ENCODE data around the gene KLHL22. TPM values are rescaled to one million over a fixed set of nuclear protein-coding genes. Genes with fewer than 3 reads are reported as not detected.

The KLHL22 gene
- total and polyA plus RNA-seq, 5 donors, result 17.9 to 25.8 (median 20.5) TPM

DNA sequence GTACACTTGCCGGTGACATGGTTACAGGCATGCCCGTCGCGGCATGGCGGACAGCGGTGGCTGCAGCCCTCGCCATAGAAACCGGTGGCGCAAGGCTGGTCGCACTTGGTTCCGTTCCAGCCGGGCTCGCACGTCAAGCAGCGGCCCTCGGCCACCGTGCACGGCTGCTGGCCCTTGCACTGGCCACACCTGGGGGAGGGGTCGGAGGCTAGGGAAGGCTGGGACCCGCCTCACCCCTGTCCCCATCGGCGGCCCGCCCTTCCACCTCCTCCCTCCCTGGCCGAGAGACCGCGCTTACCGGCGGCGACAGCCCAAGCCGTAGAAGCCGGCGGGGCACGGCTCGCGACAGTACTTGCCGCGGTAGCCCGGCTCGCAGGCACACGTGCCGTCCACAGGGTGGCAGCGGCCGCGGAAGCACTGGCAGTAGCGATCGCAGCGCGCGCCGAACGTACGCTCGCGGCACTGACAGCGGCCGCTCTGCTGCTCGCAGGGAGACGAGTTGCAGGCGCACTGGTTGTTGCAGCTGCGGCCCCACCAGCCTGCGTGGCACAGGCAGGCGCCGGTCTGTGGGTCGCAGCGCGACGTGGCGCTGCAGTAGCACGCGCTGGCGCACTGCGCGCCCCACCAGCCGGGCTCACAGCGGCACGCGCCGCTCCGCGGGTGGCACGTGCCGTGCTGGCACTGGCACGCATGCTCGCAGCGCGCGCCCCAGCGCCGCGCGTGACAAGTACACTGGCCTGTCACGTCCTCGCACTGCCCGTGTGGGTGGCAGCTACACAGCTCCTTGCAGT, 64.7 kb downstream of the KLHL22 start:
- H3K4me1 ChIP-seq (ENCODE audit: control insufficient read depth, insufficient read depth, low read length), result no peaks in the 10 kb centered on the region
- WGBS, result 53% methylated on average over 94 of the region's 94 CpGs
- H3K4me3 ChIP-seq (ENCODE audit: low read length), result no peak overlapping the region
- no peaks in the 10 kb centered on the region for H3K27me3 ChIP-seq (ENCODE audit: control insufficient read depth, insufficient read depth)
- intact Hi-C loops (cut with DNase I), result loop anchor here in 1 of 4 donors (10.0 kb wide), 1 partner anchor 64 kb away; the partner anchor contains the start of gene KLHL22
- no peak overlapping the region for H3K27ac ChIP-seq (ENCODE audit: low read length)
- ATAC-seq, result peak; percentile 17 to 29
- peak in 1 of 3 donors; percentile 74 for DNase-seq
- H3K9me3 ChIP-seq (ENCODE audit: control insufficient read depth, low read length), result no peaks in the 10 kb centered on the region

- 71% methylated on average over 37 of the region's 37 CpGs for WGBS
- no peak overlapping the region for H3K27ac ChIP-seq (ENCODE audit: low read length)
- H3K27me3 ChIP-seq (ENCODE audit: control insufficient read depth, insufficient read depth), result no peaks in the 10 kb centered on the region
- intact Hi-C loops (cut with DNase I), result loop anchor here in 1 of 4 donors (10.0 kb wide), 1 partner anchor 65 kb away; the partner anchor contains the start of gene KLHL22
- H3K9me3 ChIP-seq (ENCODE audit: control insufficient read depth, low read length), result no peaks in the 10 kb centered on the region
- no peaks in the 10 kb centered on the region for H3K4me1 ChIP-seq (ENCODE audit: control insufficient read depth, insufficient read depth, low read length)
- ATAC-seq, result no peak
- no peak for DNase-seq
- no peak overlapping the region for H3K4me3 ChIP-seq (ENCODE audit: low read length)
These were observed 65.4 kb downstream of the KLHL22 start for GRCh38 chr22:20430101-20430719.

DNA sequence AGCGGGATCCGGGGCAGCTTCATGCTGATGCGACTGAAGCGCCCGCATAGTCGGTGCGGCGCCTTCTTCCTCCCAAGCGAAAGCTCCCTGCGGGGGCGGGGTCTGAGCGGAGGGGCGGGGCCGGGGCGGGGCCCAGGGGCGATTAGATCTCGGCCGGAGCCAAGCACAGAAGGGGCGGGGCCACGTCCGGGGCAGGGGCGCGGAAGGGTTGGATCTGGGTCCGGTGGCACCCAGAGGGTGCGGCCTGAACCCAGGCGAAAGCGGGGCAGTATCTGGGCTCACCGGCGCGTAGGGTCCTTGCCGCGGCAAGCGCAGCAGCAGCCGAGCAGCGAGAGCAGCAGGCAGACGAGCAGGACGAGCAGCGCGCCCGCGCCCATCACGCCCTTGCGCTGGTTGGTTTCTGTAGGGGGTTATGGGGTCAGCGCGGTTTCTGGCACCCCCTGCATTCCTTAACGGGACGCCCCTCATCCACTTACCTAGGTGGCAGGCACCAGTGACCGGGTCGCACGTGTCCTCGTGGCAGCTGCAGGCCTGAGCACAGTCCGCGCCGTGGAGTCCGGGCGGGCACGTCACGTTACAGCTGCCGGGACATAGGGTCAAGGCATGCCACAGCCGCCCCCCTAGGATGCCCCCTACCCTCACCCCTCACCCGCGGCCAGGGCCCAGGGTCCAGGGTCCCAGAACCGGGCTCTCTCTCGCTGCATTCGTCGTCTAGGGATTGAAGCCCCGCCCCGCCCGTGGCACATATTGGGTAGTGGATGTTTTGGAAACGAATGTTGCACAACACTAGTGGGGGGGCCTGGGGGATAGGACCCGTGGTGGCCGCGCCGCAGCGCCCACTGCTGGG, 66.1 kb downstream of the KLHL22 start:
- no peaks in the 10 kb centered on the region for H3K27me3 ChIP-seq (ENCODE audit: control insufficient read depth, insufficient read depth)
- H3K4me3 ChIP-seq (ENCODE audit: low read length), result no peak overlapping the region
- H3K4me1 ChIP-seq (ENCODE audit: control insufficient read depth, insufficient read depth, low read length), result no peaks in the 10 kb centered on the region
- no peaks in the 10 kb centered on the region for H3K9me3 ChIP-seq (ENCODE audit: control insufficient read depth, low read length)
- DNase-seq (peak in 2 of 3 donors; percentile 85 to 86), ATAC-seq (peak in 1 of 2 donors; percentile 40)
- intact Hi-C loops (cut with DNase I), result loop anchor here in 1 of 4 donors (10.0 kb wide), 1 partner anchor 65 kb away; the partner anchor contains the start of gene KLHL22
- WGBS, result 61% methylated on average over 75 of the region's 75 CpGs
- no peak overlapping the region for H3K27ac ChIP-seq (ENCODE audit: low read length)

DNA sequence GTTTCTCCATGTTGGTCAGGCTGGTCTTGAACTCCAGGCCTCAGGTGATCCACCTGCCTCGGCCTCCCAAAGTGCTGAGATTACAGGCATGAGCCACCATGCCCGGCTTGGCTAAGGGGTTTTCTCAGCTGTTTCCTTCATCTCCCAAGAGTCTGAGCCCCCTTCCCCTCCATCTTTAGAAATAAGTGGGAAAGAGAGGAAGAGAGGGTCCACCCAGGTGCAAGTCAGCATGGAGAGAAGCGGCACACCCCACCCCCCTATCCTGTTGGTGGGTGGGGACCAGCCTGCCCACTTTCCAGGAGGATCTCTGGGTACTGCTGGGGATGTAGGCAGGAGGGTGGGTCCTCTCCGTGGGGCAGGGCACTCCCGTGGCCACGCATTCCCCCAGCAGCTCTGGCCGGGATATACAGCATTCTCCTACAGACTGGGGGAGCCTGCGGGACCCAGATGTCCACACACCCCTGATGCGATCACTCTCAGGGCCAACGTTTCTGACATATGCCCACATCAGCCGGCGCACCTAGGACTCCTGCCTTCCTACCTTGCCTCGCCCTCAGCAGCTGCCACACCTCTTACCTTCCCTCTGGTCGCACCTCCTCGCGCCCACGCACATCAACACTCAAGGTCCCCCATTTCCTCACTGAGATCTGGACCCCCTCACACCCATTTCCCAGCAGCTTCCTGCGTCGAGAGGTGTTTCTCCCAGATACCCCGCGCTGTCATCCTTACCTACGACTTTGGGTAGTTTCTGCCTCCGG, 66.9 kb downstream of the KLHL22 start:
- DNase-seq, result no peak
- Histone ChIP-seq H3K27ac (ENCODE audit: low read length) (no peak overlapping the region), H3K4me1 (ENCODE audit: control insufficient read depth, insufficient read depth, low read length) (peaks cover 1% of the 10 kb centered on the region), H3K4me3 (ENCODE audit: low read length) (no peak overlapping the region), H3K27me3 (ENCODE audit: control insufficient read depth, insufficient read depth) (no peaks in the 10 kb centered on the region), H3K9me3 (ENCODE audit: control insufficient read depth, low read length) (no peaks in the 10 kb centered on the region)
- intact Hi-C loops (cut with DNase I), result no loop called here
- ATAC-seq, result no peak
- WGBS, result 86% methylated on average over 23 of the region's 23 CpGs

- Histone ChIP-seq H3K27ac (ENCODE audit: low read length) (no peak overlapping the region), H3K4me3 (ENCODE audit: low read length) (no peak overlapping the region), H3K27me3 (ENCODE audit: control insufficient read depth, insufficient read depth) (no peaks in the 10 kb centered on the region), H3K4me1 (ENCODE audit: control insufficient read depth, insufficient read depth, low read length) (peaks cover 7% of the 10 kb centered on the region), H3K9me3 (ENCODE audit: control insufficient read depth, low read length) (no peaks in the 10 kb centered on the region)
- intact Hi-C loops (cut with DNase I), result no loop called here
- ATAC-seq, result no peak
- peak in 1 of 3 donors; percentile 23 for DNase-seq
- WGBS, result 98% methylated on average over 4 of the region's 4 CpGs
These were observed 67.6 kb downstream of the KLHL22 start for GRCh38 chr22:20427945-20428417.

DNA sequence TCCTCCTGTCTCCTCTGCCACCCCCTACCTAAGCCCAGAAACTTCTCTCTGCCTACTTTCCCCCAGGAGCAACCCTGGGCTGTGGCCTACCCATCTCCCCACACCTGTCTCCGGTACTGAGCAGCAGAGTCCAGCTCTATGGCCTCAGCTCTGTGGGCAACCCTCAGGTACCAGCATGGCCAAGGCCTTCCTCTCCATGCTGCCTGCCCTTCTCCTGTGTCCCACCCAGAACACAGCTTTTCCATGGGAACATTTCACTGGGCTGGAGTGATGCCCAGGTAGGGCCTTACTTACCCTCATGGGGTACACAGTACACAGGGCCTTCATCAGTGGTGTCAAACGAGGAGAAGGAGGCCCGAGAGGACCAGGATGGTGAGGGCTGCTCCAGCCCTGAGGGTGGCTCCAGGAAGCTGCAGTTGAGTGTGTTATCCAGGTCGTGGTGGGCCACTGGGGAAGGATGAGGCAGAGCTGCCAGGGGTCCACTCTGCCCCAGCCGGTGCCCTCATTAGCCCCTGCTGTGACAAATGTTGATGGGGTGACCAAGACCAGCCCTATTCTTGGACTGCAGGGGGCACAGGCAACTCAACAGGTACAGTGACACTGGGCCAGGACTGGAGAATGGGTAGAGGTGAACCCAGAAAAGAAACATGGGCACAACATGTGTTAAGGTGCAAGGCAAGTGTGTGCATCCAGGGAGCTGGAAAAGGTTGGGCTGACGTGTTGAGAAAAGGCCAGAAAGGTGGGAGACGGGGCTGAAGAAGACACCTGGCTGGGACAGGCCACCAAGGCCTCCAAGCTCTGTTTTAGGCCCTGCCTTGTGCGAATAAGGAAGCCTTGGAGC, 68.3 kb downstream of the KLHL22 start:
- Histone ChIP-seq H3K9me3 (ENCODE audit: control insufficient read depth, low read length) (no peaks in the 10 kb centered on the region), H3K27ac (ENCODE audit: low read length) (no peak overlapping the region), H3K27me3 (ENCODE audit: control insufficient read depth, insufficient read depth) (no peaks in the 10 kb centered on the region), H3K4me3 (ENCODE audit: low read length) (no peak overlapping the region), H3K4me1 (ENCODE audit: control insufficient read depth, insufficient read depth, low read length) (peaks cover 7% of the 10 kb centered on the region)
- intact Hi-C loops (cut with DNase I), result no loop called here
- DNase-seq (no peak), ATAC-seq (no peak)
- 89% methylated on average over 8 of the region's 8 CpGs for WGBS

GRCh38 chr22:20426259-20426615, 69.4 kb downstream of the KLHL22 start:
- Histone ChIP-seq H3K9me3 (ENCODE audit: control insufficient read depth, low read length) (no peaks in the 10 kb centered on the region), H3K27me3 (ENCODE audit: control insufficient read depth, insufficient read depth) (no peaks in the 10 kb centered on the region), H3K4me3 (ENCODE audit: low read length) (no peak overlapping the region), H3K27ac (ENCODE audit: low read length) (no peak overlapping the region), H3K4me1 (ENCODE audit: control insufficient read depth, insufficient read depth, low read length) (peaks cover 7% of the 10 kb centered on the region)
- intact Hi-C loops (cut with DNase I), result no loop called here
- DNase-seq (no peak), ATAC-seq (no peak)
- WGBS, result 88% methylated on average over 12 of the region's 12 CpGs

- Histone ChIP-seq H3K27ac (ENCODE audit: low read length) (no peak overlapping the region), H3K9me3 (ENCODE audit: control insufficient read depth, low read length) (no peaks in the 10 kb centered on the region), H3K4me1 (ENCODE audit: control insufficient read depth, insufficient read depth, low read length) (peaks cover 7% of the 10 kb centered on the region), H3K4me3 (ENCODE audit: low read length) (peak overlapping the region; percentile 7), H3K27me3 (ENCODE audit: control insufficient read depth, insufficient read depth) (no peaks in the 10 kb centered on the region)
- 57% methylated on average over 96 of the region's 96 CpGs for WGBS
- intact Hi-C loops (cut with DNase I), result no loop called here
- ATAC-seq (no peak), DNase-seq (no peak)
These were observed 69.9 kb downstream of the KLHL22 start for GRCh38 chr22:20425566-20426258.

DNA sequence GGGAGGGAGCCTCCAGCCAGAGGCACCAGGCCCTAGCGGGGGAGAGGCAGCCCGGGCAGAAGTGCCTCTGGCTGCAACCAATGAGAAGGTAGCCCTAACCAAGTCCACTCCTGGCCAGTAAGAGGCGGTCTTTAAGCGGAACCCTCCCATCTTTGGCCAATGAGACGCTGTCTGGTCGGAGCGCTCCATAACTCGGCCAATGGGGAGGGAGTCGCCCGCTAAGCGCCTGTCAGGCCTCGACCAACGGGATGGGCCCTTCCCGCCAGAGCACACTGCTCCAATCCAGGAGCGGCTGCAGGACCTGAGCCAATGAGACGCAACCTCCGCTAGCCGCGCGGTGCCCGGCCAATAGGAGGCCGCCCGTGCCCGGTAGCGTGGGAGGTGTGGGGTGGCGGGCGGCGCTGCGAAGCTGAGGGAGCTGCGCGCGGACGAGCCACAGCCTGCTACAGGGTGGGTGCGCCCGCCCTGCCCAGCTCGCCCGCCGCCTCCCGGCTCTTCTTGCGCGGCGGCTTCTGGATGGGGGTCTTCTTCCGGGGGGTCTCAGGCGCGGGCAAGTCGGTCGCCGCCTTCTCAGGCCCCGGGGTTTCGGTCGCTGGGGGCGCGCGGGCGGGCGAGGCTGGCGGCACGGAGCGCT, 70.5 kb downstream of the KLHL22 start:
- no peaks in the 10 kb centered on the region for H3K9me3 ChIP-seq (ENCODE audit: control insufficient read depth, low read length)
- 74% methylated on average over 59 of the region's 59 CpGs for WGBS
- intact Hi-C loops (cut with DNase I), result loop anchor here in 1 of 4 donors (5.0 kb wide), 1 partner anchor 32 kb away; no protein-coding TSS in a partner anchor
- H3K27ac ChIP-seq (ENCODE audit: low read length), result no peak overlapping the region
- H3K4me3 ChIP-seq (ENCODE audit: low read length), result peak overlapping the region; percentile 7
- ATAC-seq (peak; percentile 25 to 36), DNase-seq (peak in 2 of 3 donors; percentile 72 to 82)
- H3K4me1 ChIP-seq (ENCODE audit: control insufficient read depth, insufficient read depth, low read length), result peaks cover 7% of the 10 kb centered on the region
- no peaks in the 10 kb centered on the region for H3K27me3 ChIP-seq (ENCODE audit: control insufficient read depth, insufficient read depth)

All from right cardiac atrium (tissue), 5 donors.